K562 (cell line): Measurements from ENCODE around the gene SND1. TPM values are rescaled to one million over a fixed set of nuclear protein-coding genes. Genes with fewer than 3 reads are reported as not detected.

Experiments
- ATAC-seq: fragments of 200-7000 bp; cut with Tn5 transposase; 3 replicates; pipeline ENCODE4 v1.9.1; 2020; ENCODE audit warnings: moderate library complexity
- BruUV-seq: library from RNA; stranded (reverse); fragments of 400-500 nt; replicated peaks from 2 replicates; lab custom pipeline; 2021; lab: Mats Ljungman, UMichigan
- CTCF ChIA-PET: fragments of 300-600 bp; formaldehyde crosslinking; extraction: SDS; loops from one replicate; lab custom pipeline; 2021; ENCODE audit warnings: low intra/inter-chr PET ratio; lab: Yijun Ruan, JAX
- POLR2A ChIA-PET: fragments of 300-600, 350-650 bp; sonication (Branson Sonifier 250); formaldehyde crosslinking; extraction: SDS; loops from one replicate; lab custom pipeline; 2021; ENCODE audit warnings: antibody characterized with exemption, inconsistent platforms; lab: Yijun Ruan, JAX
- DNase-seq, 4 experiments: peaks; one replicate each; pipeline versions ENCODE4 v3.0.0 to v3.0.0-alpha.2; 2011 to 2018; ENCODE audit warnings: low spot score in 3 of 4, mixed read lengths in 3 of 4; ENCODE audit errors: extremely low read depth in 1 of 4
- FAIRE-seq: peaks from 2 replicates; lab custom pipeline; 2011; peaks lifted over from hg19 to GRCh38; lab: Jason Lieb, UNC
- H2AFZ ChIP-seq: 2 replicates; pipeline ENCODE4 v1.6.0; 2011; ENCODE audit warnings: low read depth, low read length, control low read depth, inconsistent platforms
- H3K27ac ChIP-seq: fragments of 200-600 bp; 3 replicates; pipeline ENCODE4 v1.8.0; 2011; ENCODE audit warnings: low read depth, mild to moderate bottlenecking, control low read depth, inconsistent platforms, low read length, moderate library complexity, mixed read lengths; ENCODE audit errors: extremely low read depth
- H3K27me3 ChIP-seq, 2 experiments: fragments of 300-600 bp in 1 of 2; 2 replicates in 1 of 2; 3 replicates in 1 of 2; pipeline versions ENCODE4 v1.6.0 to v1.8.0; 2011; ENCODE audit warnings: inconsistent platforms in 2 of 2, low read length in 2 of 2, mild to moderate bottlenecking in 1 of 2, mixed read lengths in 1 of 2, moderate library complexity in 1 of 2; ENCODE audit not compliant: control insufficient read depth in 2 of 2, insufficient read depth in 2 of 2
- H3K36me3 ChIP-seq: fragments of 300-600 bp; 3 replicates; pipeline ENCODE4 v1.8.0; 2011; ENCODE audit warnings: mild to moderate bottlenecking, low read length, inconsistent platforms; ENCODE audit not compliant: control insufficient read depth, insufficient read depth
- H3K4me1 ChIP-seq, 2 experiments: fragments of 200-600 bp in 1 of 2; replicated peaks in 1 of 2; 2 replicates in 1 of 2; 3 replicates in 1 of 2; pipeline versions ENCODE4 v1.5.1 to v1.8.0; 2011; ENCODE audit warnings: inconsistent platforms in 2 of 2, low read length in 2 of 2, mild to moderate bottlenecking in 1 of 2, mixed read lengths in 1 of 2, moderate library complexity in 1 of 2; ENCODE audit not compliant: control insufficient read depth in 2 of 2, insufficient read depth in 2 of 2
- H3K4me2 ChIP-seq: 2 replicates; pipeline ENCODE4 v1.6.1; 2011; ENCODE audit warnings: low read length, control low read depth, inconsistent platforms, mixed read lengths; ENCODE audit not compliant: insufficient read depth
- H3K4me3 ChIP-seq: fragments of 200-600 bp; sonication (generic), shearing (Covaris generic); 2 replicates; pipeline ENCODE4 v1.5.1; 2016; ENCODE audit warnings: control low read depth, inconsistent platforms
- H3K79me2 ChIP-seq: fragments of 200-600 bp; 3 replicates; pipeline ENCODE4 v1.8.0; 2011; ENCODE audit warnings: low read length, inconsistent platforms; ENCODE audit not compliant: control insufficient read depth, insufficient read depth
- H3K9ac ChIP-seq, 2 experiments: 2 replicates each; pipeline versions ENCODE4 v1.6.0 to v1.6.1; 2011; ENCODE audit warnings: low read depth in 2 of 2, low read length in 2 of 2, control low read depth in 1 of 2, inconsistent platforms in 1 of 2, mild to moderate bottlenecking in 1 of 2, mixed read lengths in 1 of 2; ENCODE audit not compliant: insufficient read depth in 1 of 2
- H3K9me1 ChIP-seq: one replicate; pipeline ENCODE4 v1.6.0; 2011; ENCODE audit warnings: inconsistent platforms, mild to moderate bottlenecking, low read length, moderate library complexity; ENCODE audit not compliant: control insufficient read depth, insufficient read depth
- H3K9me3 ChIP-seq: replicated peaks from 2 replicates; pipeline ENCODE4 v1.5.1; 2011; ENCODE audit warnings: low read depth, low read length, inconsistent platforms; ENCODE audit not compliant: control insufficient read depth, insufficient read depth
- H4K20me1 ChIP-seq: replicated peaks from 2 replicates; pipeline ENCODE4 v1.6.1; 2011; ENCODE audit warnings: low read length, inconsistent platforms, mixed read lengths; ENCODE audit not compliant: control insufficient read depth, insufficient read depth
- CHD1 ChIP-seq: fragments of 200-600 bp; sonication (generic); IDR thresholded peaks from one replicate; pipeline ENCODE4 v1.6.1; 2012; ENCODE audit warnings: mild to moderate bottlenecking, moderate library complexity, low read length, inconsistent platforms
- ID3 ChIP-seq, 2 experiments: fragments of 250-450 bp in 1 of 2; fragments of 450-650 bp in 1 of 2; sonication (Bioruptor Pico) in 1 of 2; IDR thresholded peaks; 2 replicates each; pipeline versions ENCODE4 v1.6.1 to v1.8.0; 2016 to 2021; ENCODE audit warnings: mild to moderate bottlenecking in 2 of 2, moderate library complexity in 2 of 2, missing compliant biosample characterization in 1 of 2, missing genetic modification characterization in 1 of 2
- KLF16 ChIP-seq: IDR thresholded peaks from 2 replicates; pipeline ENCODE4 v1.6.1; 2016; ENCODE audit warnings: antibody characterized with exemption
- NFIC ChIP-seq: fragments of 450-650 bp; IDR thresholded peaks from 2 replicates; pipeline ENCODE4 v1.6.1; 2017; ENCODE audit warnings: mild to moderate bottlenecking, inconsistent platforms
- RBM14 ChIP-seq: fragments of 200-400 bp; formaldehyde crosslinking; IDR thresholded peaks from 2 replicates; pipeline ENCODE4 v1.6.1; 2018; ENCODE audit warnings: low read depth, mild to moderate bottlenecking, low read length, moderate library complexity, borderline replicate concordance; ENCODE audit not compliant: insufficient read depth
- RFX7 ChIP-seq: fragments of 250-450 bp; sonication (Bioruptor Pico); IDR thresholded peaks from 2 replicates; pipeline ENCODE4 v1.5.1; 2021; ENCODE audit warnings: mild to moderate bottlenecking
- STAT5B ChIP-seq: fragments of 250-450 bp; sonication (Bioruptor Pico); IDR thresholded peaks from 2 replicates; pipeline ENCODE4 v1.8.0; 2021; ENCODE audit warnings: mild to moderate bottlenecking, inconsistent platforms
- THRAP3 ChIP-seq: fragments of 450-650 bp; IDR thresholded peaks from 2 replicates; pipeline ENCODE4 v1.6.1; 2016; ENCODE audit warnings: mild to moderate bottlenecking, inconsistent platforms, borderline replicate concordance
- TRIM24 ChIP-seq, 2 experiments: fragments of 450-650 bp; IDR thresholded peaks; 2 replicates each; pipeline ENCODE4 v1.6.1; 2016
- ZBTB33 ChIP-seq: sonication (generic); formaldehyde crosslinking; IDR thresholded peaks from 2 replicates; pipeline ENCODE4 v1.8.1; 2023; ENCODE audit warnings: mild to moderate bottlenecking, missing genetic modification reagents
- ZNF586 ChIP-seq: fragments of 450-650 bp; formaldehyde crosslinking; conservative IDR thresholded peaks from 2 replicates; pipeline ENCODE4 v1.4.0; 2020; ENCODE audit warnings: mild to moderate bottlenecking, moderate library complexity
- WGBS: fragments of 100-300 bp; shearing (Covaris generic); methylation state at CpG from one replicate; pipeline ENCODE4 v1.1.6; 2016; ENCODE audit warnings: low coverage, mixed read lengths; ENCODE audit not compliant: insufficient coverage; ENCODE audit errors: missing lambda C conversion rate; 5-methylcytosine and 5-hydroxymethylcytosine counted together
- in situ Hi-C: fragments of 300-500 bp; cut with MboI; formaldehyde crosslinking; loops from 4 replicates; pipeline ENCODE4 v1.15.0; 2018; ENCODE audit warnings: inconsistent platforms, mixed read lengths
- intact Hi-C: fragments of 100-400 bp; cut with micrococcal nuclease; formaldehyde crosslinking; loops from 2 replicates; pipeline ENCODE4 v1.14.2; 2022
- polyA plus RNA-seq, 8 experiments: library from polyadenylated mRNA; depleted of rRNA in 4 of 8; stranded (reverse) in 5 of 8; unstranded in 3 of 8; fragments of >200 nt; fragmentation: Nextera tagmentation in 2 of 8; fragmentation: Illumina TruSeq in 1 of 8; extraction: Ambion mirVana in 2 of 8; extraction: Trizol in 1 of 8; gene quantifications; 2 replicates each; pipeline versions ENCODE4 v1.2.1 to v1.2.3, GENCODE V29; 2011 to 2014; ENCODE audit warnings: inconsistent platforms in 1 of 8, missing spikeins in 1 of 8
- total RNA-seq, 7 experiments: library from RNA; depleted of rRNA in 6 of 7; stranded (reverse); fragments of >200 nt in 6 of 7; fragmentation: Illumina TruSeq in 2 of 7; extraction: Trizol in 2 of 7; gene quantifications; 2 replicates each; pipeline versions ENCODE4 v1.2.1 to v1.2.3, GENCODE V29; 2011 to 2021; ENCODE audit warnings: low replicate concordance in 1 of 7
- TF ChIP-seq, protein P1 (sequence below): fragments of 450-650 bp; IDR thresholded peaks from 2 replicates; pipeline ENCODE4 v1.6.1; 2017; ENCODE audit warnings: antibody characterized with exemption, mild to moderate bottlenecking

The SND1 gene
- total and polyA plus RNA-seq, 9 of the 15 experiments (the other 6 are each of a cell fraction or from before 2014, with no cell fraction given), result 46.5 to 307 (median 191) TPM

DNA sequence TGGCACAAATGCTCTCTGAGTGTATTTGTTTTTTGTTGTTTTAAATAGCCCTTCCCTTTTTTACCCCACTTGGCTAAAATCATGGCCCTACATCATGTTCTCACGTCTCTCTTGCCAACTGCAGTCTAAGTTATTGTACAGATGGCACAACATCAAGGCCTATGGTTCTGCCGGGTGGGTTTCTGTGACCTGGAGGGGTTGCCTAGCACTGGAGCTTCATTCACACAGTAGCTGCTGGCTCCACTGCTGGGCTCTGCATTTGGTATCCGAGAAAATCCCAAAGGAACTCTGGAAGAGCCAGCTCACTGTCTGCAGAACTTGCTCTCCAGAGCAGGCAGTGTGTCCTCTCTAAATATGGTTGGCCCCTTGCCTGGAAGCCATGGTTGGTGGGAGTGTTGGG is 258.7 kb downstream of the SND1 start:
- no TSS peak for BruUV-seq
- FAIRE-seq (no peak), DNase-seq (no peak), ATAC-seq (no peak)
- H3K4me1 ChIP-seq, result peaks cover 3 to 21% of the 10 kb centered on the region in 2 experiments; a peak in 4 of 5 replicates
- in situ Hi-C loops, result no loop called here
- H3K4me2 ChIP-seq, result no peak overlapping the region
- H3K4me3 ChIP-seq, result no peak overlapping the region
- peaks cover 34% of the 10 kb centered on the region for H3K79me2 ChIP-seq
- H3K27ac ChIP-seq, result no peak overlapping the region
- H3K27me3 ChIP-seq, result no peaks in the 10 kb centered on the region
- ChIA-PET POLR2A (interaction anchor here (0.8 to 1.4 kb wide), 4 partner anchors 10 to 25 kb away, joined by 3 to 4 read pairs (median 4); no protein-coding TSS in a partner anchor), CTCF (no interaction called here)
- no peaks in the 10 kb centered on the region for H3K9me3 ChIP-seq
- H4K20me1 ChIP-seq, result no peaks in the 10 kb centered on the region; the same call in 1 of the 2 replicates
- H3K36me3 ChIP-seq, result peaks cover 64% of the 10 kb centered on the region
- H2AFZ ChIP-seq, result no peak overlapping the region
- WGBS, result 91% methylated on average over 3 of the region's 3 CpGs
- no peak overlapping the region for H3K9ac ChIP-seq
- peaks cover 5% of the 10 kb centered on the region for H3K9me1 ChIP-seq
- intact Hi-C loops, result no loop called here
- TF ChIP-seq STAT5B (CRISPR knock-in tag) (no peak), KLF16 (no peak), RFX7 (no peak), ID3 (CRISPR knock-in tag; IDR thresholded peaks at IDR 0.05) (no peak), ID3 (tag; IDR thresholded peaks at IDR 0.05) (no peak), TRIM24 (IDR thresholded peaks at IDR 0.05) (no peak), THRAP3 (no peak), ZNF586 (no peak), CHD1 (no peak), RBM14 (no peak), NFIC (no peak), ZBTB33 (CRISPR knock-in tag) (no peak)
- TF ChIP-seq, protein P1, sequence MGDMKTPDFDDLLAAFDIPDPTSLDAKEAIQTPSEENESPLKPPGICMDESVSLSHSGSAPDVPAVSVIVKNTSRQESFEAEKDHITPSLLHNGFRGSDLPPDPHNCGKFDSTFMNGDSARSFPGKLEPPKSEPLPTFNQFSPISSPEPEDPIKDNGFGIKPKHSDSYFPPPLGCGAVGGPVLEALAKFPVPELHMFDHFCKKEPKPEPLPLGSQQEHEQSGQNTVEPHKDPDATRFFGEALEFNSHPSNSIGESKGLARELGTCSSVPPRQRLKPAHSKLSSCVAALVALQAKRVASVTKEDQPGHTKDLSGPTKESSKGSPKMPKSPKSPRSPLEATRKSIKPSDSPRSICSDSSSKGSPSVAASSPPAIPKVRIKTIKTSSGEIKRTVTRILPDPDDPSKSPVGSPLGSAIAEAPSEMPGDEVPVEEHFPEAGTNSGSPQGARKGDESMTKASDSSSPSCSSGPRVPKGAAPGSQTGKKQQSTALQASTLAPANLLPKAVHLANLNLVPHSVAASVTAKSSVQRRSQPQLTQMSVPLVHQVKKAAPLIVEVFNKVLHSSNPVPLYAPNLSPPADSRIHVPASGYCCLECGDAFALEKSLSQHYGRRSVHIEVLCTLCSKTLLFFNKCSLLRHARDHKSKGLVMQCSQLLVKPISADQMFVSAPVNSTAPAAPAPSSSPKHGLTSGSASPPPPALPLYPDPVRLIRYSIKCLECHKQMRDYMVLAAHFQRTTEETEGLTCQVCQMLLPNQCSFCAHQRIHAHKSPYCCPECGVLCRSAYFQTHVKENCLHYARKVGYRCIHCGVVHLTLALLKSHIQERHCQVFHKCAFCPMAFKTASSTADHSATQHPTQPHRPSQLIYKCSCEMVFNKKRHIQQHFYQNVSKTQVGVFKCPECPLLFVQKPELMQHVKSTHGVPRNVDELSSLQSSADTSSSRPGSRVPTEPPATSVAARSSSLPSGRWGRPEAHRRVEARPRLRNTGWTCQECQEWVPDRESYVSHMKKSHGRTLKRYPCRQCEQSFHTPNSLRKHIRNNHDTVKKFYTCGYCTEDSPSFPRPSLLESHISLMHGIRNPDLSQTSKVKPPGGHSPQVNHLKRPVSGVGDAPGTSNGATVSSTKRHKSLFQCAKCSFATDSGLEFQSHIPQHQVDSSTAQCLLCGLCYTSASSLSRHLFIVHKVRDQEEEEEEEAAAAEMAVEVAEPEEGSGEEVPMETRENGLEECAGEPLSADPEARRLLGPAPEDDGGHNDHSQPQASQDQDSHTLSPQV, result no peak
